ENCODE data around the gene ST8SIA2. TPM values are rescaled to one million over a fixed set of nuclear protein-coding genes. Genes with fewer than 3 reads are reported as not detected.

The ST8SIA2 gene
- total and polyA plus RNA-seq, 10 of the 15 experiments (the other 5 are each of a cell fraction or from before 2014, with no cell fraction given): not detected

- DNase-seq (ENCODE audit: low read depth, low spot score): no peak
- in situ Hi-C loops (cut with MboI): no loop called here
- no peaks in the 10 kb centered on the region for H3K36me3 ChIP-seq (ENCODE audit: control insufficient read depth in 2 of 2, insufficient read depth in 2 of 2, low read length in 1 of 2)
- H3K79me2 ChIP-seq (ENCODE audit: control insufficient read depth, insufficient read depth, low read length): no peaks in the 10 kb centered on the region
- 17% methylated on average over 8 of the region's 8 CpGs for WGBS (ENCODE audit: insufficient coverage, insufficient replicate concordance, low lambda C conversion rate, missing lambda C conversion rate)
- CTCF ChIA-PET: no interaction called here
- no peak overlapping the region for H2AFZ ChIP-seq (ENCODE audit: control insufficient read depth, low read depth, low read length)
- SMC1A ChIA-PET (ENCODE audit: uncharacterized antibody, unreplicated experiment): no interaction called here
- RAD21 ChIA-PET (ENCODE audit: unreplicated experiment): no interaction called here
- H3K27ac ChIP-seq (ENCODE audit: control insufficient read depth, insufficient read depth): no peak overlapping the region
- ATAC-seq: no peak
- H4K20me1 ChIP-seq (ENCODE audit: control insufficient read depth, insufficient read depth): no peaks in the 10 kb centered on the region
- no peaks in the 10 kb centered on the region for H3K4me1 ChIP-seq (ENCODE audit: control insufficient read depth, insufficient read depth, low read length)
- no peak for TF ChIP-seq SMC3 (IDR thresholded peaks at IDR 0.05; ENCODE audit: borderline replicate concordance, low read length)
- TF ChIP-seq FOXK2 (IDR thresholded peaks at IDR 0.05): no peak
- TF ChIP-seq, protein P1, sequence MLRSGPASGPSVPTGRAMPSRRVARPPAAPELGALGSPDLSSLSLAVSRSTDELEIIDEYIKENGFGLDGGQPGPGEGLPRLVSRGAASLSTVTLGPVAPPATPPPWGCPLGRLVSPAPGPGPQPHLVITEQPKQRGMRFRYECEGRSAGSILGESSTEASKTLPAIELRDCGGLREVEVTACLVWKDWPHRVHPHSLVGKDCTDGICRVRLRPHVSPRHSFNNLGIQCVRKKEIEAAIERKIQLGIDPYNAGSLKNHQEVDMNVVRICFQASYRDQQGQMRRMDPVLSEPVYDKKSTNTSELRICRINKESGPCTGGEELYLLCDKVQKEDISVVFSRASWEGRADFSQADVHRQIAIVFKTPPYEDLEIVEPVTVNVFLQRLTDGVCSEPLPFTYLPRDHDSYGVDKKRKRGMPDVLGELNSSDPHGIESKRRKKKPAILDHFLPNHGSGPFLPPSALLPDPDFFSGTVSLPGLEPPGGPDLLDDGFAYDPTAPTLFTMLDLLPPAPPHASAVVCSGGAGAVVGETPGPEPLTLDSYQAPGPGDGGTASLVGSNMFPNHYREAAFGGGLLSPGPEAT (IDR thresholded peaks at IDR 0.05; ENCODE audit: low read depth): no peak
- TF ChIP-seq POLR2AphosphoS2 (IDR thresholded peaks at IDR 0.05; ENCODE audit: low read depth, low read length): no peak
- TF ChIP-seq, protein P2, sequence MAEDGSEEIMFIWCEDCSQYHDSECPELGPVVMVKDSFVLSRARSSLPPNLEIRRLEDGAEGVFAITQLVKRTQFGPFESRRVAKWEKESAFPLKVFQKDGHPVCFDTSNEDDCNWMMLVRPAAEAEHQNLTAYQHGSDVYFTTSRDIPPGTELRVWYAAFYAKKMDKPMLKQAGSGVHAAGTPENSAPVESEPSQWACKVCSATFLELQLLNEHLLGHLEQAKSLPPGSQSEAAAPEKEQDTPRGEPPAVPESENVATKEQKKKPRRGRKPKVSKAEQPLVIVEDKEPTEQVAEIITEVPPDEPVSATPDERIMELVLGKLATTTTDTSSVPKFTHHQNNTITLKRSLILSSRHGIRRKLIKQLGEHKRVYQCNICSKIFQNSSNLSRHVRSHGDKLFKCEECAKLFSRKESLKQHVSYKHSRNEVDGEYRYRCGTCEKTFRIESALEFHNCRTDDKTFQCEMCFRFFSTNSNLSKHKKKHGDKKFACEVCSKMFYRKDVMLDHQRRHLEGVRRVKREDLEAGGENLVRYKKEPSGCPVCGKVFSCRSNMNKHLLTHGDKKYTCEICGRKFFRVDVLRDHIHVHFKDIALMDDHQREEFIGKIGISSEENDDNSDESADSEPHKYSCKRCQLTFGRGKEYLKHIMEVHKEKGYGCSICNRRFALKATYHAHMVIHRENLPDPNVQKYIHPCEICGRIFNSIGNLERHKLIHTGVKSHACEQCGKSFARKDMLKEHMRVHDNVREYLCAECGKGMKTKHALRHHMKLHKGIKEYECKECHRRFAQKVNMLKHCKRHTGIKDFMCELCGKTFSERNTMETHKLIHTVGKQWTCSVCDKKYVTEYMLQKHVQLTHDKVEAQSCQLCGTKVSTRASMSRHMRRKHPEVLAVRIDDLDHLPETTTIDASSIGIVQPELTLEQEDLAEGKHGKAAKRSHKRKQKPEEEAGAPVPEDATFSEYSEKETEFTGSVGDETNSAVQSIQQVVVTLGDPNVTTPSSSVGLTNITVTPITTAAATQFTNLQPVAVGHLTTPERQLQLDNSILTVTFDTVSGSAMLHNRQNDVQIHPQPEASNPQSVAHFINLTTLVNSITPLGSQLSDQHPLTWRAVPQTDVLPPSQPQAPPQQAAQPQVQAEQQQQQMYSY (CRISPR knock-in tag; IDR thresholded peaks at IDR 0.05): no peak
- TF ChIP-seq NFYB (IDR thresholded peaks at IDR 0.05; ENCODE audit: insufficient read depth, low read depth, low read length): no peak
- no peak for TF ChIP-seq MYC (IDR thresholded peaks at IDR 0.05; ENCODE audit: insufficient read depth, insufficient read length, insufficient replicate concordance, low read length, severe bottlenecking)
- TF ChIP-seq USF1 (IDR thresholded peaks at IDR 0.05; ENCODE audit: borderline replicate concordance, extremely low read length, insufficient read depth, low read depth, low read length): no peak
- TF ChIP-seq IRF3 (IDR thresholded peaks at IDR 0.05): no peak
- TF ChIP-seq SUZ12 (IDR thresholded peaks at IDR 0.05; ENCODE audit: unreplicated experiment): no peak
- TF ChIP-seq IKZF1 (conservative IDR thresholded peaks at IDR 0.05): no peak
- TF ChIP-seq, protein P3, sequence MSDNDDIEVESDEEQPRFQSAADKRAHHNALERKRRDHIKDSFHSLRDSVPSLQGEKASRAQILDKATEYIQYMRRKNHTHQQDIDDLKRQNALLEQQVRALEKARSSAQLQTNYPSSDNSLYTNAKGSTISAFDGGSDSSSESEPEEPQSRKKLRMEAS (IDR thresholded peaks at IDR 0.05; ENCODE audit: low read depth, low read length): no peak
- no peak for TF ChIP-seq FOXM1 (IDR thresholded peaks at IDR 0.05; ENCODE audit: low read depth, low read length)
- TF ChIP-seq MTA2 (IDR thresholded peaks at IDR 0.05; ENCODE audit: low read depth): no peak
- H3K9me3 ChIP-seq (replicated peaks; ENCODE audit: control insufficient read depth, insufficient read depth, low read length): no peaks in the 10 kb centered on the region
- POLR2A ChIA-PET: no interaction called here
- H3K4me2 ChIP-seq (ENCODE audit: control insufficient read depth, insufficient read depth): no peak overlapping the region
- no peak for FAIRE-seq
- no peak overlapping the region for H3K9ac ChIP-seq (ENCODE audit: control insufficient read depth, insufficient read depth, low read length)
- H3K27me3 ChIP-seq (replicated peaks in 1 of 2; ENCODE audit: control insufficient read depth in 2 of 2, insufficient read depth in 2 of 2, low read length in 1 of 2): peaks cover 0 to 3% of the 10 kb centered on the region in 2 experiments; a peak in 2 of 4 replicates
- no TSS peak for BruUV-seq (replicated peaks)
- intact Hi-C loops (cut with micrococcal nuclease; ENCODE audit: unreplicated experiment): no loop called here
- H3K4me3 ChIP-seq: no peak overlapping the region
These were observed 15.8 kb downstream of the ST8SIA2 start for GRCh38 chr15:92409521-92409920.
